Endothelial cell (in vitro differentiated cells): ENCODE measurements around the gene CORO2A. TPM values are rescaled to one million over a fixed set of nuclear protein-coding genes. Genes with fewer than 3 reads are reported as not detected.

ENCODE experiments used
- DNase-seq: peaks from one replicate; pipeline ENCODE4 v3.0.0; 2021; ENCODE audit warnings: low spot score
- H3K27ac Mint-ChIP-seq: one replicate; pipeline ENCODE4 v1.8.0; 2021; ENCODE audit warnings: mixed read lengths, inconsistent platforms; ENCODE audit not compliant: unreplicated experiment
- H3K27me3 Mint-ChIP-seq: one replicate; pipeline ENCODE4 v1.8.0; 2021; ENCODE audit warnings: mild to moderate bottlenecking, moderate library complexity, mixed read lengths, inconsistent platforms; ENCODE audit not compliant: unreplicated experiment
- H3K36me3 Mint-ChIP-seq: one replicate; pipeline ENCODE4 v1.8.0; 2021; ENCODE audit warnings: mild to moderate bottlenecking, low read depth, mixed read lengths, inconsistent platforms; ENCODE audit not compliant: unreplicated experiment
- H3K4me1 Mint-ChIP-seq: one replicate; pipeline ENCODE4 v1.8.0; 2021; ENCODE audit warnings: mild to moderate bottlenecking, mixed read lengths, inconsistent platforms; ENCODE audit not compliant: unreplicated experiment
- H3K4me3 Mint-ChIP-seq: one replicate; pipeline ENCODE4 v1.8.0; 2021; ENCODE audit warnings: mild to moderate bottlenecking, mixed read lengths, inconsistent platforms; ENCODE audit not compliant: unreplicated experiment
- H3K9me3 Mint-ChIP-seq: one replicate; pipeline ENCODE4 v1.8.0; 2021; ENCODE audit warnings: mixed read lengths, inconsistent platforms; ENCODE audit not compliant: unreplicated experiment
- CTCF ChIP-seq: fragments of 200-600 bp; sonication (generic); IDR thresholded peaks from one replicate; pipeline ENCODE4 v1.5.0; 2021; ENCODE audit warnings: antibody characterized with exemption; ENCODE audit not compliant: unreplicated experiment
- microRNA-seq: library from miRNA; unstranded; fragments of <30 nt; microRNA quantifications from one replicate; pipeline ENCODE4, GENCODE V29; 2020; ENCODE audit not compliant: unreplicated experiment
- total RNA-seq: library from RNA; stranded (reverse); fragmentation: NEBNext Ultra II Directional; extraction: Animal tissue kit (Norgen Biotek cat#: 25700); gene quantifications from one replicate; pipeline ENCODE4 v1.2.1, GENCODE V29; 2021; ENCODE audit not compliant: unreplicated experiment

CORO2A gene
- total RNA-seq, 1 donor from 2014 or later = 5.5 TPM

GRCh38 chr9:98074115-98074990 is 118.1 kb downstream of the CORO2A start:
- Mint-ChIP-seq H3K27me3 (peaks cover 2% of the 10 kb centered on the region), H3K9me3 (no peaks in the 10 kb centered on the region), H3K4me1 (peaks cover 5% of the 10 kb centered on the region), H3K27ac (no peak overlapping the region), H3K4me3 (no peak overlapping the region), H3K36me3 (peaks cover 11% of the 10 kb centered on the region)
- peak; percentile 82 for DNase-seq
- TF ChIP-seq CTCF = peak; percentile 97

- H3K4me1 Mint-ChIP-seq = peaks cover 5% of the 10 kb centered on the region
- no peak for TF ChIP-seq CTCF
- peaks cover 2% of the 10 kb centered on the region for H3K27me3 Mint-ChIP-seq
- H3K4me3 Mint-ChIP-seq = no peak overlapping the region
- H3K36me3 Mint-ChIP-seq = no peaks in the 10 kb centered on the region
- no peaks in the 10 kb centered on the region for H3K9me3 Mint-ChIP-seq
- H3K27ac Mint-ChIP-seq = no peak overlapping the region
- DNase-seq = no peak
Measured at GRCh38 chr9:98071737-98072136, 120.7 kb downstream of the CORO2A start.

Small RNAs within 50 kb of the gene (microRNA-seq; reads per million reads assigned to microRNA genes)
- gene MIR6854 = not detected

Other genes with a start within 250 kb of the CORO2A start
- gene ANP32B, start 209.3 kb downstream of the CORO2A start, total RNA-seq = 108 TPM
- gene NANS, start 135.9 kb downstream of the CORO2A start, total RNA-seq = 41.4 TPM
- gene TRIM14, start 73.4 kb downstream of the CORO2A start, total RNA-seq = 0.97 TPM
- gene TBC1D2, start 63.0 kb upstream of the CORO2A start, total RNA-seq = 2.3 TPM